ENCODE data around the gene FNDC1.

Gene FNDC1

GRCh38 chr6:159163901-159164370, 5.3 kb upstream of the FNDC1 start:
- DNase-seq = no peak

GRCh38 chr6:159168536-159169192, 536 bp upstream of the FNDC1 start:
- no peak for DNase-seq

- DNase-seq = peak; percentile 8
Observed at GRCh38 chr6:159169557-159170332, 545 bp downstream of the FNDC1 start.

GRCh38 chr6:159170333-159170672, 1.1 kb downstream of the FNDC1 start:
- DNase-seq = no peak

- no peak for DNase-seq
Observed at GRCh38 chr6:159170999-159171712, 2.0 kb downstream of the FNDC1 start.

GRCh38 chr6:159172091-159172491, 2.9 kb downstream of the FNDC1 start:
- no peak for DNase-seq

GRCh38 chr6:159174263-159174969, 5.2 kb downstream of the FNDC1 start:
- peak; percentile 4 for DNase-seq

- DNase-seq = no peak
Observed at GRCh38 chr6:159176913-159177312, 7.7 kb downstream of the FNDC1 start.

- DNase-seq = no peak
Observed at GRCh38 chr6:159178847-159179246, 9.6 kb downstream of the FNDC1 start.

GRCh38 chr6:159180001-159180400, 10.8 kb downstream of the FNDC1 start:
- DNase-seq = no peak

GRCh38 chr6:159181914-159182313, 12.7 kb downstream of the FNDC1 start:
- DNase-seq = no peak

- no peak for DNase-seq
Observed at GRCh38 chr6:159184559-159184958, 15.4 kb downstream of the FNDC1 start.

GRCh38 chr6:159190460-159190859, 21.3 kb downstream of the FNDC1 start:
- DNase-seq = no peak

- DNase-seq = no peak
Observed at GRCh38 chr6:159193923-159194322, 24.7 kb downstream of the FNDC1 start.

GRCh38 chr6:159194421-159194820, 25.2 kb downstream of the FNDC1 start:
- DNase-seq = no peak

- DNase-seq = no peak
Observed at GRCh38 chr6:159196430-159196975, 27.3 kb downstream of the FNDC1 start.

- DNase-seq = no peak
Observed at GRCh38 chr6:159197251-159197650, 28.1 kb downstream of the FNDC1 start.

- DNase-seq = no peak
Observed at GRCh38 chr6:159201336-159201735, 32.1 kb downstream of the FNDC1 start.

- DNase-seq = no peak
Observed at GRCh38 chr6:159203304-159204005, 34.3 kb downstream of the FNDC1 start.

GRCh38 chr6:159204605-159205004, 35.4 kb downstream of the FNDC1 start:
- no peak for DNase-seq

- DNase-seq = peak; percentile 5
Observed at GRCh38 chr6:159212028-159212427, 42.8 kb downstream of the FNDC1 start.

Measured in DMS79 (cell line).